SK-N-SH (cell line): ENCODE measurements around the gene MAN2A1.

Source experiments
- CTCF ChIP-seq: fragments of 200-600 bp; sonication (generic); IDR thresholded peaks from 2 replicates; pipeline ENCODE4 v1.6.1; 2017; ENCODE audit warnings: antibody characterized with exemption, mild to moderate bottlenecking, moderate library complexity
- NFIC ChIP-seq: IDR thresholded peaks from 2 replicates; pipeline ENCODE4 v1.4.0; 2012; ENCODE audit warnings: borderline replicate concordance
- POLR2AphosphoS5 ChIP-seq: IDR thresholded peaks from 2 replicates; pipeline ENCODE4 v1.6.1; 2012; ENCODE audit warnings: low read depth, low read length
- RCOR1 ChIP-seq: fragments of 150-350 bp; IDR thresholded peaks from 2 replicates; pipeline ENCODE4 v1.6.1; 2017; ENCODE audit warnings: antibody characterized with exemption, low read length
- REST ChIP-seq: IDR thresholded peaks from 2 replicates; pipeline ENCODE4 v1.6.1; 2012; ENCODE audit warnings: mild to moderate bottlenecking, low read depth, low read length, moderate library complexity
- SIN3A ChIP-seq: IDR thresholded peaks from 2 replicates; pipeline ENCODE4 v1.6.1; 2012; ENCODE audit warnings: low read depth, mild to moderate bottlenecking, low read length, moderate library complexity, borderline replicate concordance
- USF1 ChIP-seq: IDR thresholded peaks from 2 replicates; pipeline ENCODE4 v1.4.0; 2012; ENCODE audit warnings: low read depth, borderline replicate concordance

GRCh38 chr5:109685916-109686315 is 3.8 kb upstream of the MAN2A1 start:
- TF ChIP-seq POLR2AphosphoS5 (no peak), CTCF (no peak), RCOR1 (no peak), NFIC (no peak), USF1 (no peak), REST (no peak), SIN3A (no peak)
